ENCODE results near the gene NACA2.
"Not testable (repeated sequence)": the region's sequence is repeated elsewhere in the genome, so short reads cannot be mapped to it uniquely, and the experiment has no call there.

NACA2 gene

GRCh38 chr17:61570118-61570517 lies 20.9 kb downstream of the NACA2 start:
- Histone ChIP-seq H3K9me3 (ENCODE audit: control insufficient read depth in 1 of 2, low read length in 2 of 2) (peaks cover 0 to 2% of the 10 kb centered on the region in 2 donors), H3K9ac (ENCODE audit: low read depth in 1 of 2, low read length in 2 of 2) (no peak overlapping the region), H3K27ac (ENCODE audit: low read depth, low read length) (no peak overlapping the region), H3K4me3 (ENCODE audit: low read depth in 1 of 2, low read length in 2 of 2) (no peak overlapping the region), H3K4me1 (ENCODE audit: control insufficient read depth in 1 of 2, insufficient read depth in 2 of 2, low read length in 2 of 2) (no peaks in the 10 kb centered on the region), H3K36me3 (ENCODE audit: control insufficient read depth in 1 of 2, insufficient read depth in 2 of 2, low read length in 2 of 2) (no peaks in the 10 kb centered on the region), H3K27me3 (ENCODE audit: control insufficient read depth in 1 of 2, insufficient read depth in 2 of 2, low read length in 2 of 2) (no peaks in the 10 kb centered on the region)

DNA sequence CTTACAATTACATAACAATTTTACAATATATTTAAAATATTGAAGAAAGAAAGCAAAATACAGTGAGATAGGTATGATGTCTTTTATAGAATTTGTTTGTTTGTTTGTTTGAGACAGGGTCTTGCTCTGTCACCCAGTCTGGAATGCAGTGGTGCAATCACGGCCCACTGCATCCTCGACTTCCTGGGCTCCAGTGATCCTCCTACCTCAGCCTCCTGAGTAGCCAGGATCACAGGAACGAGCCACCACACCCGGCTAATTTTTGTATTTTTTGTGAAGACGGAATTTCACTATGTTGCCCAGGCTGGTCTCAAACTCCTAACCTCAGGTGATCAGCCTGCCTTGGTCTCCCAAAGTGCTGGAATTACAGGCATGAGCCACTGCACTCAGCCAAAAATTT lies 21.5 kb downstream of the NACA2 start:
- not testable (repeated sequence) for H3K27me3 ChIP-seq (ENCODE audit: control insufficient read depth in 1 of 2, insufficient read depth in 2 of 2, low read length in 2 of 2); H3K9me3 ChIP-seq (ENCODE audit: control insufficient read depth in 1 of 2, low read length in 2 of 2); H3K9ac ChIP-seq (ENCODE audit: low read depth in 1 of 2, low read length in 2 of 2); H3K4me3 ChIP-seq (ENCODE audit: low read depth in 1 of 2, low read length in 2 of 2); H3K36me3 ChIP-seq (ENCODE audit: control insufficient read depth in 1 of 2, insufficient read depth in 2 of 2, low read length in 2 of 2); H3K27ac ChIP-seq (ENCODE audit: low read depth, low read length); H3K4me1 ChIP-seq (ENCODE audit: control insufficient read depth in 1 of 2, insufficient read depth in 2 of 2, low read length in 2 of 2)

DNA sequence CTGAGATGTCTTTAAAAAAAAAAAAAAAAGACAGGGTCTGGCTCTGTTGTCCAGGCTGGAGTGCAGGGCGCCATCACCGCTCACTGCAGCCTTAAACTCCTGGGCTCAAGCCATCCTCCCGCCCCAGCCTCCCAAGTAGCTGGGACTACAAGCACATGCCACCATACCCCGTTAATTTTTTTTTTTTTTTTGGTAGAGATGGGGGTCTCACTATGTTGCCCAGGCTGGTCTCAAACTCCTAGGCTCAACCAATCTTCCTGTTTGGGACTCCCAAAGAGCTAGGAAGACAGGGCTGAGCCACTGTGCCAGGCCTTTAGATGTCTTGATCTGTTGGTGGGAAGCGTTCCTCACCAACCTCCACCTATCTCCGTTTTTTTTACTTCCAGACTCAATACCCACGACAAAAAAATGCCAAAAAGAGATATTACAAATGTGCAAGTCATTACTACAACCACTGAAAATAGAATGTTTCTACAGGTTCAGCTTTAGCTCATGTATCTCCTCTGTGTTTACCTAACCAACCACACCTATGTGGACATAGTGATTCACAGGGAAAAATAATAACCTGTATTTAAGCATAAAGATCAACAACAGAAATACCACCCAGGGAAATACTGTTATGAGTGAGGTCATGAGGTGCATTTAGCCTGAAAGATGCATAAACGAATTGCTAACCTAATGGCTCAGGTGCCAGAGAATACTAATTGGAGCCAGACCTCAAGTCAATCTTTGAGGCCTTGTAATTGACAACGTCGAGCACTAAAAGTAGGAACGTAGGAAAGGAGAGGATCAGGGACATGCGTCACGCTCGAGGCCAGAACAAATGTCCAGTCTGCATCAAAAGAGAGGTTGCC lies 22.6 kb downstream of the NACA2 start:
- H3K4me3 ChIP-seq (ENCODE audit: low read depth in 1 of 2, low read length in 2 of 2) = no peak overlapping the region
- no peak overlapping the region for H3K27ac ChIP-seq (ENCODE audit: low read depth, low read length)

DNA sequence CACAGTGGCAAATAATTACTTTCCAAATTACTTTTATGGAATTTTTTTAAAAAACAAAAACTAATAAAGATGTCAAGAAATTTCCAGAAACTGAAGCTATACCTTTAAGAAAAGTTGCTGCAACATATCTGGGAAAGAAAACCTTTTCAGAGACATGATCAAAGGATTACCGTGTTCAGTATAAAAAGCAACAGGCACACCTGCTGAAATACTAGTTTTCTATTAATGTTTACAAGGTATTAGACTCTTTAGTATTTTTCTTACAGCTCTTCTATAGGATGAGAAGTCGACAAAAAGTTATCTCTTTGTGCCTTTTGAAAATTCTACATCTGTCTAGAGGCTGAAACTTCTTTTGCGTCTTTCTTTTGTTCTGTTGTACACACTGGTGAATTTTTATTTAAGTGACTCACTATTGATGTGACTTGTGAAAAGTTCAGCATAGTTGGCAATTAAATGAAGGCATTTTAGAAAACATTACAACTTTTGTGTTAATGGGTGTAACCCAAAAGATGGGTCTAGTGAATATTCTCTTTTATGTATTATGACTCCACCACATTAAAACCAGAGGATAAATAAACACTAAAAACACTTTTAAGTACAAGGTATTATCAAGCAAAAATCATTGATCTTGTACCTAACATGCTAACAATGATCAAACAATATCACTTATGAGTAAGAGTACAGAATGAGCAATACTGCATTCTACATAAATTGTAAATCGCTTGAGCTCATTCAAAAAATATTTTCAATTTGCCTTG lies 23.8 kb downstream of the NACA2 start:
- Histone ChIP-seq H3K9ac (ENCODE audit: low read depth in 1 of 2, low read length in 2 of 2) (no peak overlapping the region), H3K9me3 (ENCODE audit: control insufficient read depth in 1 of 2, low read length in 2 of 2) (peaks cover 0 to 2% of the 10 kb centered on the region in 2 donors), H3K27ac (ENCODE audit: low read depth, low read length) (no peak overlapping the region), H3K4me1 (ENCODE audit: control insufficient read depth in 1 of 2, insufficient read depth in 2 of 2, low read length in 2 of 2) (no peaks in the 10 kb centered on the region), H3K27me3 (ENCODE audit: control insufficient read depth in 1 of 2, insufficient read depth in 2 of 2, low read length in 2 of 2) (no peaks in the 10 kb centered on the region), H3K36me3 (ENCODE audit: control insufficient read depth in 1 of 2, insufficient read depth in 2 of 2, low read length in 2 of 2) (no peaks in the 10 kb centered on the region), H3K4me3 (ENCODE audit: low read depth in 1 of 2, low read length in 2 of 2) (no peak overlapping the region)

More for the DNA sequence above, 22.6 kb downstream of the NACA2 start:
- no peaks in the 10 kb centered on the region for H3K27me3 ChIP-seq (ENCODE audit: control insufficient read depth in 1 of 2, insufficient read depth in 2 of 2, low read length in 2 of 2)
- H3K4me1 ChIP-seq (ENCODE audit: control insufficient read depth in 1 of 2, insufficient read depth in 2 of 2, low read length in 2 of 2) = no peaks in the 10 kb centered on the region
- H3K9me3 ChIP-seq (ENCODE audit: control insufficient read depth in 1 of 2, low read length in 2 of 2) = peaks cover 0 to 2% of the 10 kb centered on the region in 2 donors
- no peaks in the 10 kb centered on the region for H3K36me3 ChIP-seq (ENCODE audit: control insufficient read depth in 1 of 2, insufficient read depth in 2 of 2, low read length in 2 of 2)
- no peak overlapping the region for H3K9ac ChIP-seq (ENCODE audit: low read depth in 1 of 2, low read length in 2 of 2)

- H3K4me1 ChIP-seq (ENCODE audit: control insufficient read depth in 1 of 2, insufficient read depth in 2 of 2, low read length in 2 of 2); H3K27ac ChIP-seq (ENCODE audit: low read depth, low read length); H3K9ac ChIP-seq (ENCODE audit: low read depth in 1 of 2, low read length in 2 of 2); H3K9me3 ChIP-seq (ENCODE audit: control insufficient read depth in 1 of 2, low read length in 2 of 2); H3K27me3 ChIP-seq (ENCODE audit: control insufficient read depth in 1 of 2, insufficient read depth in 2 of 2, low read length in 2 of 2); H3K4me3 ChIP-seq (ENCODE audit: low read depth in 1 of 2, low read length in 2 of 2); H3K36me3 ChIP-seq (ENCODE audit: control insufficient read depth in 1 of 2, insufficient read depth in 2 of 2, low read length in 2 of 2): not testable (repeated sequence)
Measured at GRCh38 chr17:61566448-61566847, 24.6 kb downstream of the NACA2 start.

DNA sequence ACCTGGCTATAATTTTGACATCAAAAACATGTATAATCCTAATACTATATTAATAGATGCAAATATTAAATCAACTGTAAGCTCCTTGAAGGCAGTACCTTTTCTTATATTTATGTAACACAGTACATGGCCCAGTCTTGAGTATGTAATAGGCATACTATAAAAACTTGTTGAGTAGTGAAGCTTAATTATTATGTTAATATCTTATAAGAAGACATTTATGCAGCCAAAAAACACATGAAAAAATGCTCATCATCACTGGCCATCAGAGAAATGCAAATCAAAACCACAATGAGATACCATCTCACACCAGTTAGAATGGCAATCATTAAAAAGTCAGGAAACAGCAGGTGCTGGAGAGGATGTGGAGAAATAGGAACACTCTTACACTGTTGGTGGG lies 25.2 kb downstream of the NACA2 start:
- H3K4me1 ChIP-seq (ENCODE audit: control insufficient read depth in 1 of 2, insufficient read depth in 2 of 2, low read length in 2 of 2); H3K9ac ChIP-seq (ENCODE audit: low read depth in 1 of 2, low read length in 2 of 2); H3K27ac ChIP-seq (ENCODE audit: low read depth, low read length); H3K9me3 ChIP-seq (ENCODE audit: control insufficient read depth in 1 of 2, low read length in 2 of 2); H3K36me3 ChIP-seq (ENCODE audit: control insufficient read depth in 1 of 2, insufficient read depth in 2 of 2, low read length in 2 of 2); H3K4me3 ChIP-seq (ENCODE audit: low read depth in 1 of 2, low read length in 2 of 2); H3K27me3 ChIP-seq (ENCODE audit: control insufficient read depth in 1 of 2, insufficient read depth in 2 of 2, low read length in 2 of 2): not testable (repeated sequence)

DNA sequence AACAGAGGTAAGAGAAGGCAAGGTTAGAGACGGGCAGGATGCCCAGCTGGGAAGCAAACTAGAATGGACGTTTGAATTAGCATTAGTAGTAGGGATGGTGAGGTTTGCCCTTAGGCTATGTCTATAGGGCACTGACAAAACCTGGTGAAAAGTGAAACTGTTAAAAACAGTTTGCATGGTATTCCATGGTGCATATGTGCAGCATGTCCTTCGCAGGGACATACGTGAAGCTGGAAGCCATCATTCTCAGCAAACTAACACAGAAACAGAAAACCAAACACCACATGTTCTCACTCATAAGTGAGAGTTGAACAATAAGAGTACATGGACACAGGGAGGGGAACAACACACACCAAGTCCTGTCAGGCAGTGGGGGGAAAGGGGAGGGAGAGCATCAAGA lies 25.8 kb downstream of the NACA2 start:
- no peak overlapping the region for H3K4me3 ChIP-seq (ENCODE audit: low read depth in 1 of 2, low read length in 2 of 2)
- no peaks in the 10 kb centered on the region for H3K27me3 ChIP-seq (ENCODE audit: control insufficient read depth in 1 of 2, insufficient read depth in 2 of 2, low read length in 2 of 2)
- H3K9me3 ChIP-seq (ENCODE audit: control insufficient read depth in 1 of 2, low read length in 2 of 2) = peaks cover 0 to 2% of the 10 kb centered on the region in 2 donors
- H3K36me3 ChIP-seq (ENCODE audit: control insufficient read depth in 1 of 2, insufficient read depth in 2 of 2, low read length in 2 of 2) = no peaks in the 10 kb centered on the region
- H3K27ac ChIP-seq (ENCODE audit: low read depth, low read length) = no peak overlapping the region
- no peak overlapping the region for H3K9ac ChIP-seq (ENCODE audit: low read depth in 1 of 2, low read length in 2 of 2)
- no peaks in the 10 kb centered on the region for H3K4me1 ChIP-seq (ENCODE audit: control insufficient read depth in 1 of 2, insufficient read depth in 2 of 2, low read length in 2 of 2)

DNA sequence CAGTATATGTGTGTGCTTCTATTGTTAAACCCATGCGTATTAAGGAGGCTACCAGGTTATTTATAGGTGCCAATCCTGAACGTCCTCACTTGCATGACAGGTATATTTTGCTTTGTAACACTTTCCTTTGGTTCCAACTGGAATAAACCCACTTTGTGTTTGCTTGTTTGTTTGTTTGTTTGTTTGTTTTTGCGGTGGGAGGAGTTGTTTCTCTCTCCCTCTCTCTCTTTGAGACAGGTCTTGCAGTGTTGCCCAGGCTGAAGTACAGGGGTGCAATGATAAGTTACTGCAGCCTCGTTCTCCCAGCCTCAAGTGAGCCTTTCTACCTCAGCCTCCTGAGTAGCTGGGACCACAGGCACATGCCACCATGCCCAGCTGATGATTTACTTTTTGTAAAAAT lies 28.7 kb downstream of the NACA2 start:
- no peak overlapping the region for H3K9ac ChIP-seq (ENCODE audit: low read depth in 1 of 2, low read length in 2 of 2)
- no peak overlapping the region for H3K27ac ChIP-seq (ENCODE audit: low read depth, low read length)
- H3K4me1 ChIP-seq (ENCODE audit: control insufficient read depth in 1 of 2, insufficient read depth in 2 of 2, low read length in 2 of 2) = no peaks in the 10 kb centered on the region
- no peaks in the 10 kb centered on the region for H3K9me3 ChIP-seq (ENCODE audit: control insufficient read depth in 1 of 2, low read length in 2 of 2)
- H3K27me3 ChIP-seq (ENCODE audit: control insufficient read depth in 1 of 2, insufficient read depth in 2 of 2, low read length in 2 of 2) = no peaks in the 10 kb centered on the region
- no peak overlapping the region for H3K4me3 ChIP-seq (ENCODE audit: low read depth in 1 of 2, low read length in 2 of 2)
- no peaks in the 10 kb centered on the region for H3K36me3 ChIP-seq (ENCODE audit: control insufficient read depth in 1 of 2, insufficient read depth in 2 of 2, low read length in 2 of 2)

DNA sequence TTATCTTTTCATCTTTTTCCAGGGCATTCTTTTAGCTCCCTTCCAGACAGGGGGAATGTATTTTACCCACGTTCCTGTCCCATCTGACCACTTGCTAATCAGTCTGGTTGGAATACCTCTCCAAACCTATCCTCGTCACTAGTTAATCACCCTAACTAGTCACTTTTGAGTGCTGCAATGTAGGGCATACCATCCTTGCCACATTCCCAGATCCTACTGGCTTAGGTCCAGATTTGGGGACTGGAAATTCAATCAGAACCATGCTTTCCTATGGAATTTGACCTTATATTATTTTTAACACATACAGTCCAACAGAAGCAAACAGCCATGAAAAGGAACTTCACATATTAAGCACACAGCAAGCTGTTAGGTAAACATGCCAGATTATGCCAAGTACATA lies 29.7 kb downstream of the NACA2 start:
- Histone ChIP-seq H3K9ac (ENCODE audit: low read depth in 1 of 2, low read length in 2 of 2) (no peak overlapping the region), H3K4me1 (ENCODE audit: control insufficient read depth in 1 of 2, insufficient read depth in 2 of 2, low read length in 2 of 2) (no peaks in the 10 kb centered on the region), H3K4me3 (ENCODE audit: low read depth in 1 of 2, low read length in 2 of 2) (no peak overlapping the region), H3K36me3 (ENCODE audit: control insufficient read depth in 1 of 2, insufficient read depth in 2 of 2, low read length in 2 of 2) (no peaks in the 10 kb centered on the region), H3K27ac (ENCODE audit: low read depth, low read length) (no peak overlapping the region), H3K9me3 (ENCODE audit: control insufficient read depth in 1 of 2, low read length in 2 of 2) (no peaks in the 10 kb centered on the region), H3K27me3 (ENCODE audit: control insufficient read depth in 1 of 2, insufficient read depth in 2 of 2, low read length in 2 of 2) (no peaks in the 10 kb centered on the region)

- Histone ChIP-seq H3K9me3 (ENCODE audit: control insufficient read depth in 1 of 2, low read length in 2 of 2) (no peaks in the 10 kb centered on the region), H3K27me3 (ENCODE audit: control insufficient read depth in 1 of 2, insufficient read depth in 2 of 2, low read length in 2 of 2) (no peaks in the 10 kb centered on the region), H3K36me3 (ENCODE audit: control insufficient read depth in 1 of 2, insufficient read depth in 2 of 2, low read length in 2 of 2) (no peaks in the 10 kb centered on the region), H3K27ac (ENCODE audit: low read depth, low read length) (no peak overlapping the region), H3K4me1 (ENCODE audit: control insufficient read depth in 1 of 2, insufficient read depth in 2 of 2, low read length in 2 of 2) (no peaks in the 10 kb centered on the region), H3K4me3 (ENCODE audit: low read depth in 1 of 2, low read length in 2 of 2) (no peak overlapping the region), H3K9ac (ENCODE audit: low read depth in 1 of 2, low read length in 2 of 2) (no peak overlapping the region)
Measured at GRCh38 chr17:61560071-61560470, 30.9 kb downstream of the NACA2 start.
